Measurements from ENCODE around the gene TAPBP. TPM values are rescaled to one million over a fixed set of nuclear protein-coding genes. Genes with fewer than 3 reads are reported as not detected.

The TAPBP gene
- total RNA-seq, 1 donor from 2014 or later: 1.7 TPM

DNA sequence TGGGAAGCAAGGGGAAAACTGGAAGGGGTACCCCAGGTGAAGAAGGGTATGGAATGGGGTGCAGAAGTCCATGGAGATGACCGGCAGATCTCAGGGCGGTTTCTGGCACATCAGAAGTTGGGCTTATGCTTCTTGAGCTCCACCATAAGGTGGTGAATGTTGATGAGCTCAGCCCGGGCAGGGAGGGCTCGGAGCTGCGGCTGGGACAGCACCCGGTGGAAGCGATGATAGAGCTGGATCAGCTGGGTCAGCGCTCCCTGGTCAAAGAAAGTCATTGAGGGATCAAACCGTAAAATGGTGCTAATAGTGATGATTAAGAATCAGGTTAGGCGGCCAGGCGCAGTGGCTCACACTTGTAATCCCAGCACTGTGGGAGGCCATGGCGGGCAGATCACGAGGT, 63.1 kb downstream of the TAPBP start:
- Histone ChIP-seq H3K27me3 (peaks cover 32% of the 10 kb centered on the region), H3K9me3 (ENCODE audit: low read depth) (no peaks in the 10 kb centered on the region), H3K36me3 (no peaks in the 10 kb centered on the region), H3K9ac (no peak overlapping the region), H3K79me2 (ENCODE audit: low read depth) (no peaks in the 10 kb centered on the region), H3K4me2 (no peak overlapping the region), H2AFZ (replicated peaks) (no peak overlapping the region), H3K4me3 (no peak overlapping the region), H3F3A (ENCODE audit: low read depth) (peaks cover 20% of the 10 kb centered on the region), H4K20me1 (ENCODE audit: low read depth) (peaks cover 6% of the 10 kb centered on the region), H3K27ac (no peak overlapping the region), H3K4me1 (peaks cover 6% of the 10 kb centered on the region)
- Mint-ChIP-seq H3K36me3 (peaks cover 14% of the 10 kb centered on the region), H3K9me3 (no peaks in the 10 kb centered on the region), H3K4me1 (peaks cover 27% of the 10 kb centered on the region), H3K4me3 (peak overlapping the region; percentile 88), H3K27me3 (ENCODE audit: insufficient read depth, low read depth) (peaks cover 5% of the 10 kb centered on the region), H3K27ac (no peak overlapping the region)
- TF ChIP-seq EZH2 (IDR thresholded peaks at IDR 0.05) (no peak), EZH2phosphoT487 (IDR thresholded peaks at IDR 0.05) (no peak), CTCF (IDR thresholded peaks at IDR 0.05) (no peak)
- DNase-seq (ENCODE audit: low spot score): no peak

DNA sequence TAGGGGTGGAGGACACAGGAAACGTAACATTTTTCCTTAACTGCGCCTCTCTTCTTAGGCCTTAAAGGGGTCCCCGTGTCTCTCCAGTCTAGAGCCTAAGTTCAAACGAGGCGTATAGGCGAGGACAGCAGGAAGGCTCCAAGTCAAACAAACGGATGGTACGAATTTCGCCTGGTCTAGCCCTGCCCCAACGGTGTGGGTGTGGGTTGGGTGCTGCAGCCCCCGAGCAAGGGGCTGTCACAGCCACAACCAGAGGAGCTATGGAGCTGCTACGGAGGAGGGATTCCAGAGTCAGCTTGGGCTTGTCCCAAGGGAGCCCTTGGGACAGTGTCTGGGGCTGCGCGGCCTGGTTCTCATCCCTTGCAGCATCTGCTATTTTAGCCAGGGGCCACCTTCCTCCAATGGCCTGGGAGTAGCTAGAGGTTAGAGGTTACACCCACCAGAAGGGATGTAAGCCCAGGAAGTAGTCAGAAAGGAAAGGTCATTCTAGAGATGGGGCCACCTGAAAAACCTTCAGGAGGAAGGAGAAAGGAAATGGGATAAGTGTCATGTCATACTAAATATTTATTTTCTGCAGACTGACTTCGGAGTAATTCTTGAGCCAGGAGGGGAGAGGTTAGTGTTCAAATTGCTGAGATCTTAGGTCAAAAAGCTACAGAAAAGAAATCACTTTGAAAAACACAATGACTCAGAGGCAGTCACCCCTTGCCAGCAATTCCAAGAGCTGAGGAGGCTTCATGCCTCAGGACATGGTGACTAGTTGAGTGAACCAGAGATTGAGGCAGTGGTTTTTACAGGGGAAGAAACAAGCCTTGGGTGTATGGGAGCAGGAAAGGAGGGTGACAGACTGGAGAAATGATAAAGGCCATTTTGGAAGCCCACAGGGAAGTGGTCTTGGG, 63.9 kb downstream of the TAPBP start:
- Histone ChIP-seq H3K4me3 (peak overlapping the region; percentile 49), H3K27me3 (peaks cover 39% of the 10 kb centered on the region), H3K36me3 (no peaks in the 10 kb centered on the region), H3K27ac (no peak overlapping the region), H3K4me2 (peak overlapping the region; percentile 80), H3F3A (ENCODE audit: low read depth) (peaks cover 20% of the 10 kb centered on the region), H3K79me2 (ENCODE audit: low read depth) (no peaks in the 10 kb centered on the region), H3K9me3 (ENCODE audit: low read depth) (no peaks in the 10 kb centered on the region), H3K9ac (no peak overlapping the region), H2AFZ (replicated peaks) (peak overlapping the region; percentile 23), H4K20me1 (ENCODE audit: low read depth) (peaks cover 6% of the 10 kb centered on the region), H3K4me1 (peaks cover 6% of the 10 kb centered on the region)
- Mint-ChIP-seq H3K4me1 (peaks cover 27% of the 10 kb centered on the region), H3K4me3 (peak overlapping the region; percentile 88), H3K27me3 (ENCODE audit: insufficient read depth, low read depth) (peaks cover 5% of the 10 kb centered on the region), H3K27ac (no peak overlapping the region), H3K9me3 (no peaks in the 10 kb centered on the region), H3K36me3 (peaks cover 13% of the 10 kb centered on the region)
- TF ChIP-seq EZH2 (IDR thresholded peaks at IDR 0.05) (no peak), CTCF (IDR thresholded peaks at IDR 0.05) (no peak), EZH2phosphoT487 (IDR thresholded peaks at IDR 0.05) (no peak)
- DNase-seq (ENCODE audit: low spot score): no peak

Small RNA genes lying within 50 kb of the gene (microRNA-seq; reads per million reads assigned to microRNA genes)
- not detected for gene MIR6834
- not detected for gene MIR6873

Other genes starting within 250 kb of the TAPBP start
- 1.5 and 2.8 TPM in 2 replicates for gene HLA-DPA1, start 240.4 kb downstream of the TAPBP start, total RNA-seq (ENCODE audit: low replicate concordance)
- gene HLA-DPB1, start 238.1 kb downstream of the TAPBP start, total RNA-seq (ENCODE audit: low replicate concordance): 8.0 and 23.3 TPM in 2 replicates
- 0.49 and 0.99 TPM in 2 replicates for gene COL11A2, start 121.6 kb downstream of the TAPBP start, total RNA-seq (ENCODE audit: low replicate concordance)
- gene RXRB, start 113.4 kb downstream of the TAPBP start, total RNA-seq (ENCODE audit: low replicate concordance): 10.2 and 21.7 TPM in 2 replicates
- 40.8 and 59.2 TPM in 2 replicates for gene SLC39A7, start 113.2 kb downstream of the TAPBP start, total RNA-seq (ENCODE audit: low replicate concordance)
- gene HSD17B8, start 109.4 kb downstream of the TAPBP start, total RNA-seq (ENCODE audit: low replicate concordance): 4.8 and 9.5 TPM in 2 replicates
- gene RING1, start 105.6 kb downstream of the TAPBP start, total RNA-seq (ENCODE audit: low replicate concordance): 12.1 and 20.2 TPM in 2 replicates
- 28.7 and 38.4 TPM in 2 replicates for gene VPS52, start 42.2 kb downstream of the TAPBP start, total RNA-seq (ENCODE audit: low replicate concordance)
- gene RPS18, start 42.0 kb downstream of the TAPBP start, total RNA-seq (ENCODE audit: low replicate concordance): 4,188 and 4,663 TPM in 2 replicates
- gene B3GALT4, start 37.0 kb downstream of the TAPBP start, total RNA-seq (ENCODE audit: low replicate concordance): 1.1 and 2.1 TPM in 2 replicates
- 31.1 and 43.5 TPM in 2 replicates for gene WDR46, start 24.8 kb downstream of the TAPBP start, total RNA-seq (ENCODE audit: low replicate concordance)
- gene PFDN6, start 24.5 kb downstream of the TAPBP start, total RNA-seq (ENCODE audit: low replicate concordance): 35.6 and 54.5 TPM in 2 replicates
- gene RGL2, start 15.1 kb downstream of the TAPBP start, total RNA-seq (ENCODE audit: low replicate concordance): 28.3 and 63.4 TPM in 2 replicates
- 5.7 and 26.7 TPM in 2 replicates for gene ZBTB22, start 3.7 kb upstream of the TAPBP start, total RNA-seq (ENCODE audit: low replicate concordance)
- 35.7 and 49.6 TPM in 2 replicates for gene DAXX, start 8.9 kb upstream of the TAPBP start, total RNA-seq (ENCODE audit: low replicate concordance)
- gene KIFC1, start 77.7 kb upstream of the TAPBP start, total RNA-seq (ENCODE audit: low replicate concordance): 93.9 and 179 TPM in 2 replicates
- gene PHF1, start 96.9 kb upstream of the TAPBP start, total RNA-seq (ENCODE audit: low replicate concordance): 25.6 and 55.8 TPM in 2 replicates
- 118 and 186 TPM in 2 replicates for gene CUTA, start 104.0 kb upstream of the TAPBP start, total RNA-seq (ENCODE audit: low replicate concordance)
- gene SYNGAP1, start 106.0 kb upstream of the TAPBP start, total RNA-seq (ENCODE audit: low replicate concordance): 14.1 and 29.7 TPM in 2 replicates
- 10.2 and 12.7 TPM in 2 replicates for gene ZBTB9, start 140.5 kb upstream of the TAPBP start, total RNA-seq (ENCODE audit: low replicate concordance)

Data from neural progenitor cell (in vitro differentiated cells).